Thyroid gland (tissue), 4 donors: ENCODE data around the gene LRP6.

Experiments used
- POLR2A ChIP-seq, 2 donors: fragments of 450-650 bp; IDR thresholded peaks; one replicate each; pipeline ENCODE4 v1.6.1; 2017; ENCODE audit warnings: antibody characterized with exemption in 2 of 2, mild to moderate bottlenecking in 2 of 2, moderate library complexity in 1 of 2
- TF ChIP-seq, protein P1 (sequence below), 6 experiments: fragments of 200-600 bp in 3 of 6; fragments of 450-650 bp in 3 of 6; sonication (generic) in 3 of 6; IDR thresholded peaks; one replicate each; pipeline ENCODE4 v1.5.1; 2016 to 2019; ENCODE audit warnings: antibody characterized with exemption in 6 of 6, mild to moderate bottlenecking in 2 of 6, inconsistent platforms in 1 of 6, moderate library complexity in 1 of 6

DNA sequence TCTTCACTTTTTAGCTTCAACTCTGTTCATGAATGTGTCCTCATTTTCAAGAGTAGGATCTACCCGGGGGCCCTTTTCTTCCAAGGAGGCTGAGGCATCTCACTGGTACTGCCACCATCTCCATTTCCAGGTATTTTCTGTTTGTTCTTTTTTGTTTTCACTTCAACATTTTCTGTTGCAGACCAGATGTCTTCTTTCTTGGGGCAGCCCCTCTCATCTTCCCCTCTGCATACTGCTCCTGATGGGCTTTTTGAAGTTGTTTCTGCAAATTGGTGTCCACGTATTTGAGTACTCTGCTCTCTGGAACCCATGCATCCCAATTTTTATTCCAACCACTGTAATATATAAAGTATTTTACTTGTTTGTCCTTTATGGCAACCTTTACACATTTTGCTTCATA lies 66.5 kb downstream of the LRP6 start:
- no peak for TF ChIP-seq POLR2A (IDR thresholded peaks at IDR 0.05)
- TF ChIP-seq, protein P1, sequence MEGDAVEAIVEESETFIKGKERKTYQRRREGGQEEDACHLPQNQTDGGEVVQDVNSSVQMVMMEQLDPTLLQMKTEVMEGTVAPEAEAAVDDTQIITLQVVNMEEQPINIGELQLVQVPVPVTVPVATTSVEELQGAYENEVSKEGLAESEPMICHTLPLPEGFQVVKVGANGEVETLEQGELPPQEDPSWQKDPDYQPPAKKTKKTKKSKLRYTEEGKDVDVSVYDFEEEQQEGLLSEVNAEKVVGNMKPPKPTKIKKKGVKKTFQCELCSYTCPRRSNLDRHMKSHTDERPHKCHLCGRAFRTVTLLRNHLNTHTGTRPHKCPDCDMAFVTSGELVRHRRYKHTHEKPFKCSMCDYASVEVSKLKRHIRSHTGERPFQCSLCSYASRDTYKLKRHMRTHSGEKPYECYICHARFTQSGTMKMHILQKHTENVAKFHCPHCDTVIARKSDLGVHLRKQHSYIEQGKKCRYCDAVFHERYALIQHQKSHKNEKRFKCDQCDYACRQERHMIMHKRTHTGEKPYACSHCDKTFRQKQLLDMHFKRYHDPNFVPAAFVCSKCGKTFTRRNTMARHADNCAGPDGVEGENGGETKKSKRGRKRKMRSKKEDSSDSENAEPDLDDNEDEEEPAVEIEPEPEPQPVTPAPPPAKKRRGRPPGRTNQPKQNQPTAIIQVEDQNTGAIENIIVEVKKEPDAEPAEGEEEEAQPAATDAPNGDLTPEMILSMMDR (IDR thresholded peaks at IDR 0.05), result no peak
